ENCODE results near the gene TRIM72.

GRCh38 chr16:31276600-31276999 lies 62.7 kb downstream of the TRIM72 start:
- TF ChIP-seq CTCF (conservative IDR thresholded peaks at IDR 0.05; ENCODE audit: low read length) (no peak), EZH2phosphoT487 (IDR thresholded peaks at IDR 0.05; ENCODE audit: borderline replicate concordance) (no peak)
